ENCODE data around the gene CCDC88B.
A peak's percentile ranks its signal among the peaks of the same experiment; 100 is the strongest.

CCDC88B gene

GRCh38 chr11:64389851-64390250 is 49.8 kb downstream of the CCDC88B start:
- TF ChIP-seq CTCF (conservative IDR thresholded peaks at IDR 0.05; ENCODE audit: low read depth, low read length): no peak
- no peak overlapping the region for H3K4me3 ChIP-seq (ENCODE audit: low read length)
- DNase-seq (ENCODE audit: low read depth): no peak

GRCh38 chr11:64390558-64390957 is 50.6 kb downstream of the CCDC88B start:
- no peak overlapping the region for H3K4me3 ChIP-seq (ENCODE audit: low read length)
- DNase-seq (ENCODE audit: low read depth): no peak
- TF ChIP-seq CTCF (conservative IDR thresholded peaks at IDR 0.05; ENCODE audit: low read depth, low read length): no peak

- no peak overlapping the region for H3K4me3 ChIP-seq (ENCODE audit: low read length)
- no peak for DNase-seq (ENCODE audit: low read depth)
- TF ChIP-seq CTCF (conservative IDR thresholded peaks at IDR 0.05; ENCODE audit: low read depth, low read length): no peak
Measured at GRCh38 chr11:64391839-64392238, 51.8 kb downstream of the CCDC88B start.

GRCh38 chr11:64395545-64396078 is 55.6 kb downstream of the CCDC88B start:
- no peak for TF ChIP-seq CTCF (conservative IDR thresholded peaks at IDR 0.05; ENCODE audit: low read depth, low read length)
- no peak overlapping the region for H3K4me3 ChIP-seq (ENCODE audit: low read length)
- DNase-seq (ENCODE audit: low read depth): no peak

GRCh38 chr11:64396079-64396591 is 56.1 kb downstream of the CCDC88B start:
- TF ChIP-seq CTCF (conservative IDR thresholded peaks at IDR 0.05; ENCODE audit: low read depth, low read length): no peak
- no peak for DNase-seq (ENCODE audit: low read depth)
- peak overlapping the region; percentile 14 for H3K4me3 ChIP-seq (ENCODE audit: low read length)

- DNase-seq (ENCODE audit: low read depth): no peak
- no peak for TF ChIP-seq CTCF (conservative IDR thresholded peaks at IDR 0.05; ENCODE audit: low read depth, low read length)
- H3K4me3 ChIP-seq (ENCODE audit: low read length): no peak overlapping the region
Measured at GRCh38 chr11:64400102-64400501, 60.1 kb downstream of the CCDC88B start.

GRCh38 chr11:64400667-64401066 is 60.7 kb downstream of the CCDC88B start:
- no peak overlapping the region for H3K4me3 ChIP-seq (ENCODE audit: low read length)
- no peak for TF ChIP-seq CTCF (conservative IDR thresholded peaks at IDR 0.05; ENCODE audit: low read depth, low read length)
- no peak for DNase-seq (ENCODE audit: low read depth)

All from retinal pigment epithelial cell (primary cell).